ENCODE data around the gene IRF2.

IRF2 gene

GRCh38 chr4:184423003-184423686 is 51.2 kb downstream of the IRF2 start:
- Histone ChIP-seq H3K27ac (no peak overlapping the region), H3K4me3 (no peak overlapping the region)
- no peak for DNase-seq (ENCODE audit: low spot score)
- TF ChIP-seq, protein P1, sequence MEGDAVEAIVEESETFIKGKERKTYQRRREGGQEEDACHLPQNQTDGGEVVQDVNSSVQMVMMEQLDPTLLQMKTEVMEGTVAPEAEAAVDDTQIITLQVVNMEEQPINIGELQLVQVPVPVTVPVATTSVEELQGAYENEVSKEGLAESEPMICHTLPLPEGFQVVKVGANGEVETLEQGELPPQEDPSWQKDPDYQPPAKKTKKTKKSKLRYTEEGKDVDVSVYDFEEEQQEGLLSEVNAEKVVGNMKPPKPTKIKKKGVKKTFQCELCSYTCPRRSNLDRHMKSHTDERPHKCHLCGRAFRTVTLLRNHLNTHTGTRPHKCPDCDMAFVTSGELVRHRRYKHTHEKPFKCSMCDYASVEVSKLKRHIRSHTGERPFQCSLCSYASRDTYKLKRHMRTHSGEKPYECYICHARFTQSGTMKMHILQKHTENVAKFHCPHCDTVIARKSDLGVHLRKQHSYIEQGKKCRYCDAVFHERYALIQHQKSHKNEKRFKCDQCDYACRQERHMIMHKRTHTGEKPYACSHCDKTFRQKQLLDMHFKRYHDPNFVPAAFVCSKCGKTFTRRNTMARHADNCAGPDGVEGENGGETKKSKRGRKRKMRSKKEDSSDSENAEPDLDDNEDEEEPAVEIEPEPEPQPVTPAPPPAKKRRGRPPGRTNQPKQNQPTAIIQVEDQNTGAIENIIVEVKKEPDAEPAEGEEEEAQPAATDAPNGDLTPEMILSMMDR (IDR thresholded peaks at IDR 0.05), result no peak

- H3K27ac ChIP-seq, result no peak overlapping the region
- no peak for DNase-seq (ENCODE audit: low spot score)
- TF ChIP-seq, protein P1 (IDR thresholded peaks at IDR 0.05), result no peak
- H3K4me3 ChIP-seq, result no peak overlapping the region
These were observed 52.0 kb downstream of the IRF2 start for GRCh38 chr4:184422378-184422777.

DNA sequence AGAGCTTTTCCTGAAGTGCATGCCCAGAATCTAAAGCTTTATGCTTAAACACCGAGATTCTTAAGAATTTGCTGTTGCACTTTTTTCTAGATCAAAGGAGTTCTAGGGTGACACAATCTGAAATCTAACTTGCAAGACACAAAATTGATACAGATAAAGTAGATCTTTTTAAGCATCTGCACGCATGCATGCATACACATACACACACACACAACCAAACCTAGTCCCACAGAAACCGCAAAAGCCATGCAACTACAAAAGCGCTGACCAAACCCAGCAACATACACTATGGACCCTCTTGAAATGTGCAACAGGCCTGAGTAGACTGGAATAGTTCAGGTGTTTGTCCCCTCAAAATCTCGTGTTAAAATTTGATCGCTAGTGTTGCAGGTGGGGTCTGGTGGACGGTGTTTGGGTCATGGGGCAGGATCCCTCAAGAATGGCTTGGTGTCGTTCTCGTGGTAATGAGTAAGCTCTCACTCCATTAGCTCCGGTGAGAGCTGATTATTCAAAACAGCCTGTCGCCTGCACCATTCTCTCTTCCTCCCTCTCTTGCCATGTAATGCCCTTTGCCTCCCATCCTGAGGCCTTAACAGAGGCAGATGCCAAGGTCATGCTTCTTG is 52.7 kb downstream of the IRF2 start:
- no peak for DNase-seq (ENCODE audit: low spot score)
- Histone ChIP-seq H3K27ac (no peak overlapping the region), H3K4me3 (no peak overlapping the region)
- TF ChIP-seq, protein P1 (IDR thresholded peaks at IDR 0.05), result no peak

DNA sequence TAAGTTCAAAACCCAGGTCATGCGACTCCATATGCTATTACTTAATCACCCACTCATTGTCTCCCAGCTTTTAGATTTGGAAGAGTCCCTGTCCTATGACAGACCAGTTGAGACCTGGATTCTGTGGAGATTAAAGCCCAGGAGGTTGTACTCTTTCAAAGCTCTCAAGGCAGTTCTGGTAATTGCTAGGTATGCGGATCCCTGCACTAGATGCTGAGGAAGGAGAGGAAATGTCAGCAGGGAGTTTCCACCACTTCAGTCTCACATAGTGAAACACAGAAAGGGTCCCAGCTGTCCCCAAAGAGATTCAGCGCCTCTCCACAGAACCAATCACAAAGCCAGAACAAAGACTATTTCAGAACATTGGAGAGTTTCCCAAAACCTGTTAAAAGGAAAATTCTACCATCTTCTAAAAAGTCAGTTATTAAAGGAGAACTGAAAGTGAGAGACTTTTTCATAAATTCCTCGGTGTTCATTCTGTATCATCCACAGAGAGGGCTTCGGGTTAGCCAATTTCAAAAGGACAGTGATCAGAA is 53.4 kb downstream of the IRF2 start:
- no peak for DNase-seq (ENCODE audit: low spot score)
- TF ChIP-seq, protein P1 (IDR thresholded peaks at IDR 0.05), result no peak
- Histone ChIP-seq H3K4me3 (no peak overlapping the region), H3K27ac (no peak overlapping the region)

DNA sequence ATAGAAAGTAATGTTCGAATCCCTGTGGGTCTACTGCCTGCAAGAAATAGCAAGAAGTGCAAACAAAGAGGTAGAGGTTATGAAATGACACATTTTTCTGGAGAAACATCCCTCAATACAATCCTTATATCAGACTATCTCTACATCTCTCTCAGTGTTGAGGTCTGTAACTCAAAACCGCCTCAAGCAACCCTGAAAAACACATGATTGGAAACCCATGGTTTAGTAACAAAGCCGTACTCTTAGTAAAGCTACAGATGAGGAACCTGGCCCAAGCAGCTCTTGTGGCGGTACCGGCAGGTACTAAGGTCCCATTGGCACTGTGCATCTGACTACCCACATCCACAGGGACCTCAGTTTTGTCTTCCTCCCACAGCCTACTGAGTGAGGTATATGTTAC is 53.9 kb downstream of the IRF2 start:
- H3K4me3 ChIP-seq, result no peak overlapping the region
- TF ChIP-seq, protein P1 (IDR thresholded peaks at IDR 0.05), result no peak
- H3K27ac ChIP-seq, result no peak overlapping the region
- DNase-seq (ENCODE audit: low spot score), result no peak

GRCh38 chr4:184419976-184420375 is 54.4 kb downstream of the IRF2 start:
- Histone ChIP-seq H3K27ac (no peak overlapping the region), H3K4me3 (no peak overlapping the region)
- TF ChIP-seq, protein P1 (IDR thresholded peaks at IDR 0.05), result no peak
- no peak for DNase-seq (ENCODE audit: low spot score)

Data from coronary artery (tissue), 2 donors.